Measurements from ENCODE around the gene CD274.
"Not testable (repeated sequence)": the region's sequence is repeated elsewhere in the genome, so short reads cannot be mapped to it uniquely, and the experiment has no call there.

The CD274 gene

GRCh38 chr9:5443850-5444249 is 6.5 kb upstream of the CD274 start:
- TF ChIP-seq FOXP2 (optimal IDR thresholded peaks at IDR 0.05; ENCODE audit: control extremely low read depth, extremely low read length, insufficient read depth) (no peak), EZH2 (IDR thresholded peaks at IDR 0.05) (no peak), POLR2AphosphoS5 (IDR thresholded peaks at IDR 0.05; ENCODE audit: borderline replicate concordance, low read depth, low read length) (no peak)
- no peak overlapping the region for H3K27ac ChIP-seq
- H3K36me3 ChIP-seq (ENCODE audit: insufficient read depth, low read length): no peaks in the 10 kb centered on the region
- no peak overlapping the region for H3K9ac ChIP-seq (ENCODE audit: insufficient read length)
- DNase-seq (ENCODE audit: low read depth, low spot score): no peak
- H3K4me3 ChIP-seq: no peak overlapping the region
- no peaks in the 10 kb centered on the region for H3K9me3 ChIP-seq (ENCODE audit: low read depth, low read length)

- not testable (repeated sequence) for H3K9ac ChIP-seq (ENCODE audit: insufficient read length); H3K36me3 ChIP-seq (ENCODE audit: insufficient read depth, low read length)
Measured at GRCh38 chr9:5445096-5445495, 5.2 kb upstream of the CD274 start.

GRCh38 chr9:5445886-5446285 is 4.5 kb upstream of the CD274 start:
- DNase-seq (ENCODE audit: low read depth, low spot score): no peak
- H3K27ac ChIP-seq: no peak overlapping the region
- no peaks in the 10 kb centered on the region for H3K9me3 ChIP-seq (ENCODE audit: low read depth, low read length)
- H3K4me3 ChIP-seq: no peak overlapping the region
- H3K36me3 ChIP-seq (ENCODE audit: insufficient read depth, low read length): no peaks in the 10 kb centered on the region
- TF ChIP-seq EZH2 (IDR thresholded peaks at IDR 0.05) (no peak), FOXP2 (optimal IDR thresholded peaks at IDR 0.05; ENCODE audit: control extremely low read depth, extremely low read length, insufficient read depth) (no peak), POLR2AphosphoS5 (IDR thresholded peaks at IDR 0.05; ENCODE audit: borderline replicate concordance, low read depth, low read length) (no peak)
- no peak overlapping the region for H3K9ac ChIP-seq (ENCODE audit: insufficient read length)

More at GRCh38 chr9:5445096-5445495, 5.2 kb upstream of the CD274 start:
- DNase-seq (ENCODE audit: low read depth, low spot score); H3K4me3 ChIP-seq; H3K27ac ChIP-seq; H3K9me3 ChIP-seq (ENCODE audit: low read depth, low read length): not testable (repeated sequence)

GRCh38 chr9:5446451-5447236 is 3.7 kb upstream of the CD274 start:
- TF ChIP-seq POLR2AphosphoS5 (IDR thresholded peaks at IDR 0.05; ENCODE audit: borderline replicate concordance, low read depth, low read length) (no peak), EZH2 (IDR thresholded peaks at IDR 0.05) (no peak), FOXP2 (optimal IDR thresholded peaks at IDR 0.05; ENCODE audit: control extremely low read depth, extremely low read length, insufficient read depth) (no peak)
- DNase-seq (ENCODE audit: low read depth, low spot score): no peak
- no peaks in the 10 kb centered on the region for H3K36me3 ChIP-seq (ENCODE audit: insufficient read depth, low read length)
- H3K9ac ChIP-seq (ENCODE audit: insufficient read length): no peak overlapping the region
- H3K27ac ChIP-seq: no peak overlapping the region
- no peaks in the 10 kb centered on the region for H3K9me3 ChIP-seq (ENCODE audit: low read depth, low read length)
- H3K4me3 ChIP-seq: no peak overlapping the region

GRCh38 chr9:5447337-5447736 is 3.0 kb upstream of the CD274 start:
- Histone ChIP-seq H3K9me3 (ENCODE audit: low read depth, low read length) (no peaks in the 10 kb centered on the region), H3K36me3 (ENCODE audit: insufficient read depth, low read length) (no peaks in the 10 kb centered on the region), H3K27ac (no peak overlapping the region), H3K9ac (ENCODE audit: insufficient read length) (no peak overlapping the region), H3K4me3 (no peak overlapping the region)
- TF ChIP-seq POLR2AphosphoS5 (IDR thresholded peaks at IDR 0.05; ENCODE audit: borderline replicate concordance, low read depth, low read length) (no peak), EZH2 (IDR thresholded peaks at IDR 0.05) (no peak), FOXP2 (optimal IDR thresholded peaks at IDR 0.05; ENCODE audit: control extremely low read depth, extremely low read length, insufficient read depth) (no peak)
- DNase-seq (ENCODE audit: low read depth, low spot score): no peak

- DNase-seq (ENCODE audit: low read depth, low spot score): no peak
- TF ChIP-seq FOXP2 (optimal IDR thresholded peaks at IDR 0.05; ENCODE audit: control extremely low read depth, extremely low read length, insufficient read depth) (no peak), EZH2 (IDR thresholded peaks at IDR 0.05) (no peak), POLR2AphosphoS5 (IDR thresholded peaks at IDR 0.05; ENCODE audit: borderline replicate concordance, low read depth, low read length) (no peak)
- no peaks in the 10 kb centered on the region for H3K36me3 ChIP-seq (ENCODE audit: insufficient read depth, low read length)
- H3K9ac ChIP-seq (ENCODE audit: insufficient read length): no peak overlapping the region
- no peaks in the 10 kb centered on the region for H3K9me3 ChIP-seq (ENCODE audit: low read depth, low read length)
- no peak overlapping the region for H3K4me3 ChIP-seq
- H3K27ac ChIP-seq: no peak overlapping the region
Measured at GRCh38 chr9:5448016-5448415, 2.3 kb upstream of the CD274 start.

- no peak for TF ChIP-seq FOXP2 (optimal IDR thresholded peaks at IDR 0.05; ENCODE audit: control extremely low read depth, extremely low read length, insufficient read depth)
- TF ChIP-seq EZH2 (IDR thresholded peaks at IDR 0.05): no peak
- TF ChIP-seq POLR2AphosphoS5 (IDR thresholded peaks at IDR 0.05; ENCODE audit: borderline replicate concordance, low read depth, low read length): no peak
- Histone ChIP-seq H3K9me3 (ENCODE audit: low read depth, low read length) (no peaks in the 10 kb centered on the region), H3K36me3 (ENCODE audit: insufficient read depth, low read length) (no peaks in the 10 kb centered on the region), H3K9ac (ENCODE audit: insufficient read length) (no peak overlapping the region), H3K4me3 (no peak overlapping the region), H3K27ac (no peak overlapping the region)
- DNase-seq (ENCODE audit: low read depth, low spot score): no peak
Measured at GRCh38 chr9:5448461-5449435, 1.6 kb upstream of the CD274 start.

GRCh38 chr9:5449521-5450358 is 602 bp upstream of the CD274 start:
- no peak for TF ChIP-seq FOXP2 (optimal IDR thresholded peaks at IDR 0.05; ENCODE audit: control extremely low read depth, extremely low read length, insufficient read depth)
- no peak for TF ChIP-seq EZH2 (IDR thresholded peaks at IDR 0.05)
- no peak for TF ChIP-seq POLR2AphosphoS5 (IDR thresholded peaks at IDR 0.05; ENCODE audit: borderline replicate concordance, low read depth, low read length)
- H3K27ac ChIP-seq: no peak overlapping the region
- DNase-seq (ENCODE audit: low read depth, low spot score): no peak
- H3K9me3 ChIP-seq (ENCODE audit: low read depth, low read length): no peaks in the 10 kb centered on the region
- no peak overlapping the region for H3K4me3 ChIP-seq
- H3K9ac ChIP-seq (ENCODE audit: insufficient read length): no peak overlapping the region
- H3K36me3 ChIP-seq (ENCODE audit: insufficient read depth, low read length): no peaks in the 10 kb centered on the region

Data from SK-N-MC (cell line).